ENCODE results near the gene DLGAP1. TPM values are rescaled to one million over a fixed set of nuclear protein-coding genes. Genes with fewer than 3 reads are reported as not detected.
A peak's percentile ranks its signal among the peaks of the same experiment; 100 is the strongest.

DLGAP1 gene
- total and polyA plus RNA-seq, 2 of the 13 experiments (the other 11 are each of a cell fraction or from before 2014, with no cell fraction given), result 0.01 TPM; not detected in 1

DNA sequence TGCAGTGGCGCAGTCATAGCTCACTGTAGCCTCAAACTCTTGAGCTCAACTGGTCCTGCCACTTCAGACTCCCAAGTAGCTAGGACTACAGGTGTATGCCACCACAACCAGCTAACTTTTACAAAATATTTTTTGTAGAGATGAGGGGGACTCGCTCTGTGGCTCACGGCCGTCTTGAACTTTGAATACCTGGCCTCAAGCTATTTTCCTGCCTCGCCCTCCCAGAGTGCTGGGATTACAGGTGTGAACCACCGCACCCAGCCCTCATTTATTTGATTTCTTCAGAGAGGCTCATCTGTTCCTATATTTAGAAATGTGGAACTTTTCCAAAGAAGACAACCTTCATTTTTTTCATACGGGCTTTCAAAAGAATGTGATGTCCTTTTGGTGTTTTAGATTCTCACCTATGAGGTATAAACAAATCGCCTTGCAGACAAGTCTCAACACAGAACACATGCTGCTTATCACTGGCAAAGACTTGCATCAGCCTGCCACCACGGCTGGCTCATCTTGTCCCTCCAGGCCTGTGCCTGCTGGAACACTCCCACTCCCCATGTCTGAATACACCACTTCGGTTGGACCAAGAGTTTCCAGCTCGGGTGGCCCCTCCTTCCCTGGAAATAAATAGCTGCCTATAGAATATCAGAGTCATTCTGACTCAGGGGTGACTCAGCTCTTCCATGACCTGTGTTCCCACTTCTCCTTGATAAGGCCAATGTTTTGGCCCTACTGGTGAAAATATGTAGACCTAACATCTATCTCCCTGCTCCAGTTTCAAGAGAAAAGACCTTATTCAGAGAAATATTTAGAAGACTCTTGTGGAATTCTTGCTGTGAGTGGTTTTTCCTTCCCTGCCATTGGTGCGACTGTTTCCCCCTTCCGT lies 802.5 kb downstream of the DLGAP1 start (continued):
- TF ChIP-seq, protein P1, sequence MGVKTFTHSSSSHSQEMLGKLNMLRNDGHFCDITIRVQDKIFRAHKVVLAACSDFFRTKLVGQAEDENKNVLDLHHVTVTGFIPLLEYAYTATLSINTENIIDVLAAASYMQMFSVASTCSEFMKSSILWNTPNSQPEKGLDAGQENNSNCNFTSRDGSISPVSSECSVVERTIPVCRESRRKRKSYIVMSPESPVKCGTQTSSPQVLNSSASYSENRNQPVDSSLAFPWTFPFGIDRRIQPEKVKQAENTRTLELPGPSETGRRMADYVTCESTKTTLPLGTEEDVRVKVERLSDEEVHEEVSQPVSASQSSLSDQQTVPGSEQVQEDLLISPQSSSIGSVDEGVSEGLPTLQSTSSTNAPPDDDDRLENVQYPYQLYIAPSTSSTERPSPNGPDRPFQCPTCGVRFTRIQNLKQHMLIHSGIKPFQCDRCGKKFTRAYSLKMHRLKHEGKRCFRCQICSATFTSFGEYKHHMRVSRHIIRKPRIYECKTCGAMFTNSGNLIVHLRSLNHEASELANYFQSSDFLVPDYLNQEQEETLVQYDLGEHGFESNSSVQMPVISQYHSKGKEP (CRISPR knock-in tag; IDR thresholded peaks at IDR 0.05), result no peak
- TF ChIP-seq TP53 (CRISPR knock-in tag; conservative IDR thresholded peaks at IDR 0.05), result no peak; the same call in 1 of the 2 replicates
- TF ChIP-seq ATF7 (IDR thresholded peaks at IDR 0.05), result no peak
- no peak for TF ChIP-seq ATF7 (CRISPR knock-in tag; IDR thresholded peaks at IDR 0.05)
- no peak for TF ChIP-seq ZNF101 (CRISPR knock-in tag; IDR thresholded peaks at IDR 0.05; ENCODE audit: borderline replicate concordance, low read depth)
- TF ChIP-seq ZNF724P (CRISPR knock-in tag; IDR thresholded peaks at IDR 0.05; ENCODE audit: borderline replicate concordance), result no peak
- no peak for TF ChIP-seq CCDC6 (CRISPR knock-in tag; IDR thresholded peaks at IDR 0.05)
- TF ChIP-seq JUND (CRISPR knock-in tag; IDR thresholded peaks at IDR 0.05), result no peak
- no peak for TF ChIP-seq ZNF629 (CRISPR knock-in tag; conservative IDR thresholded peaks at IDR 0.05)
- no peak for TF ChIP-seq ZNF562 (CRISPR knock-in tag; IDR thresholded peaks at IDR 0.05; ENCODE audit: borderline replicate concordance)
- TF ChIP-seq SMARCC2 (IDR thresholded peaks at IDR 0.05), result no peak
- no peak for TF ChIP-seq ATRX (CRISPR knock-in tag; IDR thresholded peaks at IDR 0.05; ENCODE audit: borderline replicate concordance)
- no peak for TF ChIP-seq CENPT (CRISPR knock-in tag; IDR thresholded peaks at IDR 0.05; ENCODE audit: low read depth)
- TF ChIP-seq, protein P2, sequence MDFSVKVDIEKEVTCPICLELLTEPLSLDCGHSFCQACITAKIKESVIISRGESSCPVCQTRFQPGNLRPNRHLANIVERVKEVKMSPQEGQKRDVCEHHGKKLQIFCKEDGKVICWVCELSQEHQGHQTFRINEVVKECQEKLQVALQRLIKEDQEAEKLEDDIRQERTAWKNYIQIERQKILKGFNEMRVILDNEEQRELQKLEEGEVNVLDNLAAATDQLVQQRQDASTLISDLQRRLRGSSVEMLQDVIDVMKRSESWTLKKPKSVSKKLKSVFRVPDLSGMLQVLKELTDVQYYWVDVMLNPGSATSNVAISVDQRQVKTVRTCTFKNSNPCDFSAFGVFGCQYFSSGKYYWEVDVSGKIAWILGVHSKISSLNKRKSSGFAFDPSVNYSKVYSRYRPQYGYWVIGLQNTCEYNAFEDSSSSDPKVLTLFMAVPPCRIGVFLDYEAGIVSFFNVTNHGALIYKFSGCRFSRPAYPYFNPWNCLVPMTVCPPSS (IDR thresholded peaks at IDR 0.05), result no peak
- no peak for TF ChIP-seq HNRNPUL1 (IDR thresholded peaks at IDR 0.05; ENCODE audit: low read depth, low read length)
- no peak for TF ChIP-seq MTF2 (CRISPR knock-in tag; IDR thresholded peaks at IDR 0.05; ENCODE audit: borderline replicate concordance)
- no peak for TF ChIP-seq ZNF235 (CRISPR knock-in tag; IDR thresholded peaks at IDR 0.05; ENCODE audit: borderline replicate concordance)
- no peak for TF ChIP-seq ZFP90 (CRISPR knock-in tag; IDR thresholded peaks at IDR 0.05; ENCODE audit: borderline replicate concordance)
- no peak for TF ChIP-seq HNRNPK (IDR thresholded peaks at IDR 0.05; ENCODE audit: low read depth, low read length, poor library complexity, severe bottlenecking)
- no peak for TF ChIP-seq ZNF773 (CRISPR knock-in tag; IDR thresholded peaks at IDR 0.05; ENCODE audit: borderline replicate concordance)
- peak in 1 of 2 experiments; percentile 39; a peak in 1 of 4 replicates for TF ChIP-seq KLF16 (CRISPR knock-in tag; IDR thresholded peaks at IDR 0.05)
- TF ChIP-seq ERF (CRISPR knock-in tag; IDR thresholded peaks at IDR 0.05), result peak; percentile 25; the same call in 1 of the 2 replicates
- TF ChIP-seq ZNF749 (CRISPR knock-in tag; IDR thresholded peaks at IDR 0.05; ENCODE audit: borderline replicate concordance), result no peak
- no peak for TF ChIP-seq WIZ (CRISPR knock-in tag; IDR thresholded peaks at IDR 0.05)
- TF ChIP-seq PHF5A (CRISPR knock-in tag; IDR thresholded peaks at IDR 0.05; ENCODE audit: low read depth, unreplicated experiment), result no peak
- TF ChIP-seq, protein P3, sequence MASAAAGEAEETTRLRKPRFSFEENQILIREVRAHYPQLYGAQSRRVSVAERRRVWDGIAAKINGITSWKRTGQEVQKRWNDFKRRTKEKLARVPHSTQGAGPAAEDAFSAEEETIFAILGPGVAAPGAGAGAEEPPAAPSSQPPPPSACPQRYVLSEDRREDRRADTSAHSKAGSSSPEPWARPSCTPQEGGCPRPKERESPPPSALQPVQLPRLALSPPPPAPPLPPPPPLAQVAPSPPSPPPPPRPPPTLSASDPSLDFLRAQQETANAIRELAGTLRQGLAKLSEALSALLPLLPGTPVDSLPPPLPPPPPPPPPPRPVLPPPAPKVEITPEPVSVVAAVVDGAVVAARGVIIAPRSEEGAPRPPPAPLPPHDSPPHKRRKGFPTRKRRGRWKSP (CRISPR knock-in tag; IDR thresholded peaks at IDR 0.05), result no peak
- no peak for TF ChIP-seq DR1 (CRISPR knock-in tag; IDR thresholded peaks at IDR 0.05)
- TF ChIP-seq POLR2AphosphoS2 (IDR thresholded peaks at IDR 0.05; ENCODE audit: low read depth, low read length), result no peak

Data from HepG2 (cell line).